ENCODE data around the gene EP400. TPM values are rescaled to one million over a fixed set of nuclear protein-coding genes. Genes with fewer than 3 reads are reported as not detected.

The EP400 gene
- total RNA-seq, 6 experiments from 2014 or later = 10.9 to 16.3 (median 13.3) TPM

- DNase-seq (peak in 1 of 3 donors; percentile 46), ATAC-seq (peak in 1 of 4 donors; percentile 1)
- Histone ChIP-seq H3K27me3 (no peaks in the 10 kb centered on the region), H3K9me3 (no peaks in the 10 kb centered on the region), H3K27ac (no peak overlapping the region), H3K36me3 (peaks cover 0 to 36% (median 26%) of the 10 kb centered on the region in 4 donors), H3K4me3 (no peak overlapping the region), H3K4me1 (no peaks in the 10 kb centered on the region)
- intact Hi-C loops (cut with DNase I) = no loop called here
- 100% methylated on average over 1 of the region's 35 CpGs for WGBS (ENCODE audit: insufficient coverage, low coverage, low lambda C conversion rate, missing lambda C conversion rate)
- no peak for TF ChIP-seq POLR2A (IDR thresholded peaks at IDR 0.05)
- no peak for TF ChIP-seq CTCF (IDR thresholded peaks at IDR 0.05)
These were observed 28.6 kb upstream of the EP400 start for GRCh38 chr12:131920902-131921840.

GRCh38 chr12:131921866-131922769 is 27.6 kb upstream of the EP400 start:
- ATAC-seq (peak in 3 of 4 donors; percentile 5 to 22 (median 15)), DNase-seq (peak in 1 of 3 donors; percentile 52)
- Histone ChIP-seq H3K4me1 (no peaks in the 10 kb centered on the region), H3K27ac (no peak overlapping the region), H3K27me3 (no peaks in the 10 kb centered on the region), H3K36me3 (peaks cover 0 to 31% (median 21%) of the 10 kb centered on the region in 4 donors), H3K4me3 (no peak overlapping the region), H3K9me3 (no peaks in the 10 kb centered on the region)
- WGBS (ENCODE audit: insufficient coverage, low coverage, low lambda C conversion rate, missing lambda C conversion rate) = 83% methylated on average over 11 of the region's 29 CpGs
- TF ChIP-seq CTCF (IDR thresholded peaks at IDR 0.05) = no peak
- TF ChIP-seq POLR2A (IDR thresholded peaks at IDR 0.05) = no peak
- intact Hi-C loops (cut with DNase I) = no loop called here

GRCh38 chr12:131922772-131923171 is 27.0 kb upstream of the EP400 start:
- intact Hi-C loops (cut with DNase I) = no loop called here
- WGBS (ENCODE audit: insufficient coverage, low coverage, low lambda C conversion rate, missing lambda C conversion rate) = 87% methylated on average over 8 of the region's 13 CpGs
- Histone ChIP-seq H3K9me3 (no peaks in the 10 kb centered on the region), H3K27me3 (no peaks in the 10 kb centered on the region), H3K4me1 (no peaks in the 10 kb centered on the region), H3K27ac (no peak overlapping the region), H3K4me3 (no peak overlapping the region), H3K36me3 (peaks cover 0 to 30% (median 19%) of the 10 kb centered on the region in 4 donors)
- ATAC-seq = no peak
- TF ChIP-seq POLR2A (IDR thresholded peaks at IDR 0.05) (no peak), CTCF (IDR thresholded peaks at IDR 0.05) (no peak)
- DNase-seq = no peak

GRCh38 chr12:131923260-131923659 is 26.5 kb upstream of the EP400 start:
- H3K4me3 ChIP-seq = no peak overlapping the region
- intact Hi-C loops (cut with DNase I) = no loop called here
- peak in 1 of 4 donors; percentile 5 for ATAC-seq
- H3K27ac ChIP-seq = no peak overlapping the region
- peaks cover 0 to 30% (median 19%) of the 10 kb centered on the region in 4 donors for H3K36me3 ChIP-seq
- H3K27me3 ChIP-seq = no peaks in the 10 kb centered on the region
- no peak for DNase-seq
- H3K9me3 ChIP-seq = no peaks in the 10 kb centered on the region
- no peaks in the 10 kb centered on the region for H3K4me1 ChIP-seq
- TF ChIP-seq CTCF (IDR thresholded peaks at IDR 0.05) (no peak), POLR2A (IDR thresholded peaks at IDR 0.05) (no peak)
- 81% methylated on average over 6 of the region's 11 CpGs for WGBS (ENCODE audit: insufficient coverage, low coverage, low lambda C conversion rate, missing lambda C conversion rate)
